RWPE1 (cell line): ENCODE measurements around the gene CFAP74.
A peak's percentile ranks its signal among the peaks of the same experiment; 100 is the strongest.

ENCODE experiments used
- CTCF ChIA-PET: fragments of 350-600 bp; sonication (Branson Sonifier 250); formaldehyde crosslinking; extraction: SDS; loops from one replicate; lab custom pipeline; 2021; lab: Yijun Ruan, JAX
- POLR2A ChIA-PET: fragments of 400-600 bp; formaldehyde crosslinking; extraction: SDS; loops from one replicate; lab custom pipeline; 2020; ENCODE audit warnings: antibody characterized with exemption; ENCODE audit not compliant: low non-redundant PET; lab: Yijun Ruan, JAX
- DNase-seq: peaks from one replicate; pipeline ENCODE4 v3.0.0; 2012; ENCODE audit warnings: low spot score
- H3K27ac ChIP-seq: fragments of 450-650 bp; 2 replicates; pipeline ENCODE4 v1.5.1; 2017
- CTCF ChIP-seq: fragments of 450-650 bp; conservative IDR thresholded peaks from 2 replicates; pipeline ENCODE4 v1.5.1; 2017; ENCODE audit warnings: low read depth, mild to moderate bottlenecking

The CFAP74 gene

GRCh38 chr1:1893997-1894353 lies 109.6 kb downstream of the CFAP74 start:
- ChIA-PET CTCF (interaction anchor here (1.4 to 1.9 kb wide), 2 partner anchors 12 to 15 kb away, joined by 3 to 18 read pairs; no protein-coding TSS in a partner anchor), POLR2A (no interaction called here)
- peak overlapping the region; percentile 93 for H3K27ac ChIP-seq
- DNase-seq, result no peak
- TF ChIP-seq CTCF, result no peak

- CTCF ChIA-PET, result interaction anchor here (1.9 kb wide), 1 partner anchor 12 kb away, joined by 18 read pairs; no protein-coding TSS in a partner anchor
- POLR2A ChIA-PET, result no interaction called here
These were observed 110.1 kb downstream of the CFAP74 start for GRCh38 chr1:1893291-1893985.

DNA sequence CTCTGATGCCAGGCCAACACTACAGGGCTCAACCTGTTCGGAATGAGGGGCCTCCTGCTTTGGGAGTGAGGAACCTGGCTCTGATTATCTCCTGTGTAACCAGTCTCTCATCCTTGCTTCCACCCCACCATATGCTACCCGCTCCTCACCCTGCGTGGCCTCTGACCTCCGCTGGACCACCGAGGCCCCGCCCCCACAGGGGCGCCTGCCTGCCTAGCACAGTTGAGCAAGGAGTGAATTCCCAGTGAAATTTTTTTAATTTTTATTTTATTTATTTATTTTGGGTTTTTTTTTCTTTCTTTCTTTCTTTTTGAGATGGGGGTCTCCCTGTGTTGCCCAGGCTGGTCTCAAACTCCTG lies 110.8 kb downstream of the CFAP74 start:
- POLR2A ChIA-PET, result no interaction called here
- H3K27ac ChIP-seq, result peak overlapping the region; percentile 93
- no peak for DNase-seq
- CTCF ChIA-PET, result interaction anchor here (0.5 kb wide), 1 partner anchor 113 kb away, joined by 3 read pairs; no protein-coding TSS in a partner anchor
- TF ChIP-seq CTCF, result no peak

More at GRCh38 chr1:1893291-1893985, 110.1 kb downstream of the CFAP74 start:
- H3K27ac ChIP-seq, result peak overlapping the region; percentile 93
- no peak for TF ChIP-seq CTCF
- DNase-seq, result no peak

DNA sequence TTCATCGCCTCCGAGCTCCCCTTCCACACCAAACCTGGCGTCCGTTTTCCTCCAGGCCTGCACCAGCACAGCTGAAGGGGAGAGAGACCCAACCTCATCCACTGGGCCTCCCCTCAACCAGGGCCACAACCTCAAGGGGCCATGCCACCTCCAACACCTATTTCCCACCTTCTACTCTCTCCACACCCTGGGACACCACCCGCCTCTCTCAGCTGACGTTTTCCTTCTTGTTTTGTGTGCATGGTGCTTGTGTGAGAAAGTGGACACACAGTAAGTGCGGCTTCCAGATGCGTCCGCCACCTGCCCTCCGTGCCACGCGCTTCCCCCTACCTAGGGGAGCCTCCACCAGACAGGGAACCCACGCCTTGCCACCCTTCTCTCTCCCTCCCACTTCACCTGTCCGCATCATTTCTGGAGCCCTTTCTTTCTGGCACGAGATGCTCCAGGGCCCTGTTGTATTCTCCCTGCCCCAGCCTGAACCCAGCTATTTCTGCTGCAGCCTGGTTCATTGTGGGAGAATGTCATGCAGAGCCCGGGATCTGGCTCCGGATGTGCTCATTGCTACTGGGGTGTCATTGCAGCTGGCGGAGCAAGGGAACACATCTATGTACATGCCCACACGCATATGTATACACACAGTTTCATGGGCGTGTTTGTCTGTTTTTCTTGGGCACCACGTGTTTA lies 111.4 kb downstream of the CFAP74 start:
- POLR2A ChIA-PET, result interaction anchor here (1.1 kb wide), 1 partner anchor 15 kb away, joined by 3 read pairs; no protein-coding TSS in a partner anchor
- no peak for TF ChIP-seq CTCF

DNA sequence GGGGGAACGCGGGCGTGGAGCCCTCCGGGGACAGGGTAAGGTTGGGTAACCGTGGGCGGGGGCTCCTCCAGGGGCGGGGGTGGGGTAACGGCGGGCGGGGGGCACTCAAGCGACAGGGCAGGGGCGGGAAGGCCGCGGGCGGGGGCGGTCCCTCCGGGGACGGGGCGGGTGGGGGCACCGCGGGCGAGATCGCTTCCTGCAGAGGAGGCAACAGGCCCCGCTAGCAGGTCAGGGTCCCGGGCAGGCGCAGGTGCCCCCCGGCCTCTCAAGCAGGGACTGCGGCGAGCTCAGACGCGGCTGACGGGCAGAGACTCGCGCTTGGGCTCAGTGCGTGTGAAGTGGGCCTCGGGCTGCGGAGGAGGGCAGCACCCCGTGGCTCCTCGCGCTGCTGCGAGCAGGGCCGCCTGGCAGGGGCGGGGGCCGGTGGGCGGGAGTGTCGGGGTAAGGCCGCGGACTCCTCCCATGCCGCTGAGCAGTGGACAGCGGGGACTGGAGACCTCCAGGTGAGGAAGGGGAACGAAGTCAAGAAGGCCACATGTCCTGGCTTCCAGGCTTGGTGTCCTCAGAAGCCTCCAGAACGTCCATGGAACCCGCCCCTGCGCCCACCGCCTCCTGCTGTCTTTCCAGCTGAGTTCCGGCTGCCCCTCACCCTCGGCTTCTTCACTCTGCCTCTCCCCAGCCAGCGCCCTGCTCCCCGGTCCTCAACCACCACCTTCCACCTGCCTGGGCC lies 112.1 kb downstream of the CFAP74 start:
- POLR2A ChIA-PET, result interaction anchor here (1.1 kb wide), 1 partner anchor 16 kb away, joined by 3 read pairs; no protein-coding TSS in a partner anchor
- CTCF ChIA-PET, result interaction anchor here (1.3 kb wide), 1 partner anchor 17 kb away, joined by 5 read pairs; no protein-coding TSS in a partner anchor
- peak overlapping the region; percentile 93 for H3K27ac ChIP-seq
- no peak for TF ChIP-seq CTCF
- peak; percentile 80 for DNase-seq

More for the DNA sequence above, 111.4 kb downstream of the CFAP74 start:
- DNase-seq, result peak; percentile 30
- CTCF ChIA-PET, result interaction anchor here (0.5 to 1.3 kb wide), 2 partner anchors 16 to 113 kb away, joined by 3 to 5 read pairs; no protein-coding TSS in a partner anchor
- peak overlapping the region; percentile 93 for H3K27ac ChIP-seq
